ENCODE measurements around the gene FAM193B. TPM values are rescaled to one million over a fixed set of nuclear protein-coding genes. Genes with fewer than 3 reads are reported as not detected.

Gene FAM193B
- total RNA-seq (100 to 1,000 TPM; 214 to 225 TPM), polyA plus RNA-seq (1 to 10 TPM; 1.6 to 5.5 (median 3.4) TPM), total RNA-seq (78.5 to 176 (median 152) reads per million in 6 experiments)

DNA sequence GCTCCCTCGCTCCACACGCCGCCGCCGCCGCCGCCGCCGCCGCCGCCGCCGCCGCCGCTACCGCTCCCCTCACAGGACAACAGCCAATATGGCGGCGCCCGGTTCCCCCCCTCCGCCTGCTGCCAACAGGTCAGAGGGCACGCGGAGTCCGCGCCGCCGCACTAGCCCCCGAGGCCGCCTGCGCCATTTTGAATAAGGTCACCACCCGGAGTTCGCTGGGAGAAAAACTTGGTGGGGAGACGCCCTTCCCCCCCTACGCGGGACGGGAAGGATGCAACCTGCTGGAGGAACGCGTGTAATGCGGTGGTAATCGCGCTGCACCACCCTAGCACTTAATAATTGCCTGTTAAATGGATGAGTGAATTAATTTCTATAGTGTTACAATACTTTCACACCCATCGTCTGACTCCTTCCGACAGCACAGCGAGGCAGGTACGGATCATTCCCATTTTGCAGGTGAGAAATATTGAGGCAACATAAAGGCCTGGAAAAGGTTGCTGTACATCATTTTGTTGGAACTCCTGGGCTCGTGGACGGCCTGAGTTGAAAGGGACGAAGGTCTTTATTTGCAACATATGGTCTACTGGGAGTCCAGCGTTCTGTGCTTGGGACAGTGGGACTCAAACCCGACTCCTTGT lies at the start of gene FAM193B:
Gene FAM193B (minus strand): TSS at position 90 of the 638 bp plus-strand sequence. CDS start 105 bp downstream, outside the sequence.
- ATAC-seq (peak; percentile 97), DNase-seq (peak; percentile 89 to 97 (median 94))
- H3K4me3 Mint-ChIP-seq, result peak within 1 kb of the TSS; percentile 71 to 96 (median 88)
- peaks cover 0 to 21% (median 6%) of the 10 kb centered on the region in 3 donors for H3K36me3 Mint-ChIP-seq
- peak within 1 kb of the TSS; percentile 16 to 94 (median 84) for H3K27ac Mint-ChIP-seq
- H3K27me3 Mint-ChIP-seq, result no peaks in the 10 kb centered on the region
- POLR2A ChIA-PET, result interaction anchor here (0.8 to 1.0 kb wide), 3 partner anchors 15 to 38 kb away, joined by 3 to 6 read pairs (median 3); partner anchors contain the start of gene TMED9
- H3K9me3 Mint-ChIP-seq, result no peaks in the 10 kb centered on the region
- peaks cover 18 to 44% (median 32%) of the 10 kb centered on the region in 4 donors for H3K4me1 Mint-ChIP-seq

GRCh38 chr5:177604116-177604521 lies 49.8 kb upstream of the FAM193B start:
- Mint-ChIP-seq H3K27ac (peak overlapping the region in 1 of 10 donors; percentile 31), H3K4me3 (no peak overlapping the region), H3K9me3 (no peaks in the 10 kb centered on the region), H3K27me3 (no peaks in the 10 kb centered on the region), H3K36me3 (peaks cover 0 to 26% (median 0%) of the 10 kb centered on the region in 3 donors), H3K4me1 (peaks cover 28 to 54% (median 43%) of the 10 kb centered on the region in 4 donors)
- POLR2A ChIA-PET, result interaction anchor here (1.2 kb wide), 1 partner anchor 11 kb away, joined by 3 read pairs; no protein-coding TSS in a partner anchor
- DNase-seq, result no peak
- ATAC-seq, result no peak

DNA sequence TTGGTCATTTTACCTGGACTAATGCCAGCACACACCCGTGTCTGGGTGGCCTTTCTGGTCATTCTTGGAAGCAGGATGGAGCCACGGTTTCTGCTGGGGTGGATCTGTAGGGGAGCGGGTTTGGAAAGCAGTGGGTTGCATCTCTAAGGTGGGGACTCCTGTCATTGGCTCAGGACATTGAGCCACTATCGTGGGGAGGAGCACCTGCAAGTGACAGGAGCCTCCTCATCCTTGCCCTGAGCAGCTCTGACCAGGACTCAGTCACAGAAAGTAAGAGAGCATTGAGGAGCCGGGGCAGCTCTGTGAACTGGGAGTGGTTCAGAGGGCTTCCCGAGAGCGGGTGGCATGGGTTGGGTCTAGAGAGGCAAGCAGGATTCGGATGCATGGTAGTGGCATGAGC lies 49.3 kb upstream of the FAM193B start:
- H3K4me1 Mint-ChIP-seq, result peaks cover 28 to 59% (median 48%) of the 10 kb centered on the region in 4 donors
- DNase-seq (no peak), ATAC-seq (no peak)
- H3K4me3 Mint-ChIP-seq, result peak overlapping the region in 1 of 10 donors; percentile 71
- POLR2A ChIA-PET, result no interaction called here
- H3K36me3 Mint-ChIP-seq, result peaks cover 0 to 25% (median 0%) of the 10 kb centered on the region in 3 donors
- H3K27ac Mint-ChIP-seq, result peak overlapping the region in 6 of 10 donors; percentile 22 to 69 (median 36)
- no peaks in the 10 kb centered on the region for H3K9me3 Mint-ChIP-seq
- H3K27me3 Mint-ChIP-seq, result no peaks in the 10 kb centered on the region

DNA sequence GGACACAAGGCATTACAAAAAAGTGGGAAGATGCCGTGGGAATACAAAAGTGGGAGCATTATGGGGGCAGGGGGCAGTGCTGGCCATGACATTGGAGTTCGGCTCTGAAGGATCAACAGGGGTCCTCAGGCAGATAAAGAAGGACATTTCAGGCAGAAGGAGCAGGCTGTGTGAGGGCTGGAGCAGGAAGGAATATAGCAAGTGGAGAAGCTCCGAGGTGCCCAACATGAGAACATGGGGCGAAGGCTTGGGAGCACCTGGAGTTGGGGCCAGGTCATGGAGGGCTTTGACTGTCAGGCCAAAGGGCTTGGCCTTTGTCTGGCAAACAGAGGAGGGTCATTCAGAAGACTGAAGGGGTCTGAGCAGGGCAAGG lies 48.1 kb upstream of the FAM193B start:
- H3K9me3 Mint-ChIP-seq, result no peaks in the 10 kb centered on the region
- DNase-seq (no peak), ATAC-seq (no peak)
- H3K27me3 Mint-ChIP-seq, result no peaks in the 10 kb centered on the region
- peak overlapping the region in 1 of 10 donors; percentile 35 for H3K27ac Mint-ChIP-seq
- POLR2A ChIA-PET, result no interaction called here
- H3K4me3 Mint-ChIP-seq, result peak overlapping the region in 3 of 10 donors; percentile 22 to 64 (median 57)
- H3K36me3 Mint-ChIP-seq, result peaks cover 0 to 22% (median 0%) of the 10 kb centered on the region in 3 donors
- H3K4me1 Mint-ChIP-seq, result peaks cover 28 to 61% (median 52%) of the 10 kb centered on the region in 4 donors

GRCh38 chr5:177601577-177602457 lies 47.5 kb upstream of the FAM193B start:
- H3K27ac Mint-ChIP-seq, result peak overlapping the region in 4 of 10 donors; percentile 31 to 96 (median 68)
- ATAC-seq (no peak), DNase-seq (no peak)
- peaks cover 27 to 55% (median 47%) of the 10 kb centered on the region in 4 donors for H3K4me1 Mint-ChIP-seq
- POLR2A ChIA-PET, result interaction anchor here (1.0 to 1.1 kb wide), 2 partner anchors 10 to 603 kb away, joined by 4 to 8 read pairs; partner anchors contain the start of genes HNRNPAB and TMED9
- peak overlapping the region in 9 of 10 donors; percentile 45 to 99 (median 96) for H3K4me3 Mint-ChIP-seq
- peaks cover 0 to 22% (median 0%) of the 10 kb centered on the region in 3 donors for H3K36me3 Mint-ChIP-seq
- H3K9me3 Mint-ChIP-seq, result no peaks in the 10 kb centered on the region
- no peaks in the 10 kb centered on the region for H3K27me3 Mint-ChIP-seq

GRCh38 chr5:177601126-177601525 lies 46.8 kb upstream of the FAM193B start:
- peaks cover 0 to 21% (median 4%) of the 10 kb centered on the region in 3 donors for H3K36me3 Mint-ChIP-seq
- POLR2A ChIA-PET, result interaction anchor here (1.0 to 1.1 kb wide), 2 partner anchors 9 to 603 kb away, joined by 4 to 8 read pairs; partner anchors contain the start of genes HNRNPAB and TMED9
- peak overlapping the region; percentile 51 to 97 (median 92) for H3K27ac Mint-ChIP-seq
- DNase-seq, result no peak
- H3K9me3 Mint-ChIP-seq, result no peaks in the 10 kb centered on the region
- peak overlapping the region; percentile 82 to 99 (median 97) for H3K4me3 Mint-ChIP-seq
- H3K27me3 Mint-ChIP-seq, result no peaks in the 10 kb centered on the region
- peaks cover 23 to 50% (median 41%) of the 10 kb centered on the region in 4 donors for H3K4me1 Mint-ChIP-seq
- ATAC-seq, result no peak

DNA sequence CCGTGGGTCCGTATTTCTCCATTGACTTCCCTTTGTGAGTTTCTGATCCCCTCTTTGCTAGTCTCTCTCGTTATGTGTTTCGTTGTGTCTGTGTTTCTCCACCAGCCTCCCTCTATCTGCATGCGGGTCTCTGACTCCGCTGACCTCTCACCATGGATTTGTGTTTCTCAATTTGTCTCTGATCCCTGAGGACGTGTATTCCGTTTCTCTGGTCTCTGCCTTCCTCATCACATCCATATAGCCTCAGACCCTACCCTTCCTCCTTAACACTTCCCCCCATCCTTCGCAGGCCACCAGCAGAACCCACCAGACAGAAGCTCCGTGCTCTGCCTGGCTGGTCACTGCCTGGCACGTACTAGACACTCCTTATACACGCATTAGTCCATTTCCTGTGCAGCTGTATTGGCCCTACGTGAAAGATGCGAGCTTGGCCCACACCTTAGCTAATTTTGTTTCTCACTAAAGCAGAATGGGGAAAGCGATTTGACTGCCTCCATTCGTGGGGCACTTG lies 46.2 kb upstream of the FAM193B start:
- peaks cover 0 to 21% (median 5%) of the 10 kb centered on the region in 3 donors for H3K36me3 Mint-ChIP-seq
- no peaks in the 10 kb centered on the region for H3K9me3 Mint-ChIP-seq
- no peak for ATAC-seq
- DNase-seq, result peak in 1 of 10 donors; percentile 10
- H3K4me3 Mint-ChIP-seq, result peak overlapping the region; percentile 82 to 99 (median 97)
- no peaks in the 10 kb centered on the region for H3K27me3 Mint-ChIP-seq
- peak overlapping the region; percentile 72 to 97 (median 94) for H3K27ac Mint-ChIP-seq
- H3K4me1 Mint-ChIP-seq, result peaks cover 21 to 46% (median 39%) of the 10 kb centered on the region in 4 donors
- POLR2A ChIA-PET, result interaction anchor here (1.0 to 1.6 kb wide), 6 partner anchors 8 to 604 kb away, joined by 3 to 8 read pairs (median 4); partner anchors contain the start of genes HNRNPAB and TMED9

- Mint-ChIP-seq H3K9me3 (no peaks in the 10 kb centered on the region), H3K27ac (peak within 1 kb of the TSS; percentile 72 to 97 (median 94)), H3K27me3 (no peaks in the 10 kb centered on the region), H3K36me3 (peaks cover 0 to 19% (median 5%) of the 10 kb centered on the region in 3 donors), H3K4me1 (peaks cover 18 to 46% (median 39%) of the 10 kb centered on the region in 4 donors), H3K4me3 (peak within 1 kb of the TSS; percentile 82 to 99 (median 97))
- DNase-seq (peak; percentile 66 to 91 (median 82)), ATAC-seq (peak; percentile 87 to 91)
- POLR2A ChIA-PET, result interaction anchor here (1.0 to 1.6 kb wide), 6 partner anchors 8 to 466 kb away, joined by 3 to 8 read pairs (median 4); partner anchors contain the start of gene TMED9
These were observed 45.6 kb upstream of the FAM193B start, which contains the start of gene B4GALT7 for GRCh38 chr5:177599731-177600507. B4GALT7 (plus strand) TSS chr5:177600132; CDS start chr5:177600211, 79 bp downstream.

DNA sequence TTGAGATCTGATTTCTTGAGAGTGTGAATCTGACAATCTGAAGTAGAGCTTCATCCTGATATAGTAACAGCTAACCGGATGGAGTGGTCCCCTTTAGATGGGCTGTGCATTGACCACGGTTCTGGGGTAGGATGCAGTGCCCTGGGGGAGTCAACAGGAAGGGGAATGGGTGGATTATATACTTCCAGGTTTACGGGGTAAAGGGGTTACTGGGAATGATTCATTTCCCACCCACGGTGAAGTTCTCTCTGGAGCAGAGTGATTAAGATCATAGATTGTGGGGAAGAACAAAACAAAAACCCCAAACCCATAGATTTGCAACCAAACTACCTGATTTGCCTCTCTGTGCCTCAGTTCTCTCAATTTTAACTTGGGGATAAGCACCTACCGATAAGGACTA lies 44.1 kb upstream of the FAM193B start:
- Mint-ChIP-seq H3K27me3 (no peaks in the 10 kb centered on the region), H3K4me1 (peaks cover 20 to 51% (median 42%) of the 10 kb centered on the region in 4 donors), H3K27ac (peak overlapping the region in 4 of 10 donors; percentile 53 to 84 (median 76)), H3K9me3 (no peaks in the 10 kb centered on the region), H3K4me3 (peak overlapping the region; percentile 16 to 91 (median 80)), H3K36me3 (peaks cover 0 to 31% (median 12%) of the 10 kb centered on the region in 3 donors)
- POLR2A ChIA-PET, result no interaction called here
- ATAC-seq, result no peak
- no peak for DNase-seq

- POLR2A ChIA-PET, result no interaction called here
These were observed 42.4 kb upstream of the FAM193B start for GRCh38 chr5:177596775-177597238.

More at GRCh38 chr5:177596775-177597238, 42.4 kb upstream of the FAM193B start:
- H3K27me3 Mint-ChIP-seq, result no peaks in the 10 kb centered on the region
- H3K36me3 Mint-ChIP-seq, result peaks cover 0 to 32% (median 12%) of the 10 kb centered on the region in 3 donors
- H3K27ac Mint-ChIP-seq, result peak overlapping the region in 1 of 10 donors; percentile 27
- H3K4me3 Mint-ChIP-seq, result peak overlapping the region in 1 of 10 donors; percentile 38
- no peak for DNase-seq
- H3K9me3 Mint-ChIP-seq, result peaks cover 0 to 2% (median 0%) of the 10 kb centered on the region in 9 donors
- H3K4me1 Mint-ChIP-seq, result peaks cover 21 to 52% (median 47%) of the 10 kb centered on the region in 4 donors
- no peak for ATAC-seq

Data from naive thymus-derived CD8-positive, alpha-beta T cell (primary cell).